ENCODE results near the gene TIMM10.

The TIMM10 gene

DNA sequence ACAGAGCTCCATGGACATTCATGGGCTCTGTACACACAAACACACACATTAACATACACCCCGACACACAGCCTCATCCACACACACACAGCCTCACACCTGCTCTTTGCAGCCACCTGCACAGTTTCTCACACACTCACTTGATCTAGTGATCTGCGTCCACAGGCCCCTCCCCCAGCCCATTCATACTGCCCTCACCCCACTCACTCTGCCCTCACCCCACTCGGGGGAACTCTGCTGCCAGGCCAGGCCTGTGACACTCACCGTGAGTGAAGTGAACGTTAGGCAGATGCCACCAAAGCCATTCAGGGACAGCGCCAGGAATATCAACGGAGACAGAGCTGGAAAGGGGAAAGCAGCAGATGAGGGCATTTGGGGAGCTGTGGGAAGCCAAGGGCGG is 30.0 kb downstream of the TIMM10 start:
- no peak overlapping the region for H3K4me2 ChIP-seq (ENCODE audit: low read length)

DNA sequence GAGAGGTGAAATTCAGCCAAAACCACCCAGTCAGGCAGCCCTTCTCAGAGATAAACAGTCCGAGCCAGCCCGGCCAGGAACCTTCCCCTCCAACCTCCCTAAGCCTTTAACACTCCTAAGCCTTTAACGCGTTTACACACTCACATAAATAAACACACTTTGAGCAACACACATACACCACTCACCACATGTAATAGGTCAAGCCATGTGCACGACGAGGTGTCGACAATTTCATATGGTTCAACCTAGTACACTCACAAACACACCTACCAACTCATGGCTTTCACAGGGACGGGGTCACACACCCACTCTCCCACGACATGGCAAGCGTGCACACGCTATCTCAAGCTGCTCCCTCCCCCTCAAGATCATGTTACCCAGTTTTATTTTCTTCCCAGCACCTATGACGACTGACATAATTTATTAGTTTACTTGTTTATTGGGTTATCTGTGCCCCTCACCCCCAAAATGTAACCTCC is 30.5 kb downstream of the TIMM10 start:
- Histone ChIP-seq H3K9ac (ENCODE audit: low read length) (no peak overlapping the region), H3K36me3 (ENCODE audit: insufficient read depth, low read length) (peaks cover 70% of the 10 kb centered on the region), H3K4me1 (ENCODE audit: insufficient read depth, low read length, severe bottlenecking) (no peaks in the 10 kb centered on the region), H3K27me3 (ENCODE audit: insufficient read depth, low read length) (no peaks in the 10 kb centered on the region), H3K27ac (ENCODE audit: low read depth, low read length, poor library complexity, severe bottlenecking) (no peak overlapping the region), H3K79me2 (ENCODE audit: insufficient read depth, low read length) (no peaks in the 10 kb centered on the region), H3K4me3 (ENCODE audit: low read depth, low read length, poor library complexity, severe bottlenecking) (no peak overlapping the region), H3K9me2 (ENCODE audit: low read depth, low read length) (no peaks in the 10 kb centered on the region), H4K20me1 (ENCODE audit: insufficient read depth, low read length) (no peaks in the 10 kb centered on the region), H3K4me2 (ENCODE audit: low read length) (no peak overlapping the region), H2AFZ (ENCODE audit: low read length) (no peak overlapping the region), H3K9me3 (ENCODE audit: low read length) (no peaks in the 10 kb centered on the region), H3F3A (ENCODE audit: insufficient read depth, low read length) (no peaks in the 10 kb centered on the region)
- TF ChIP-seq EZH2 (IDR thresholded peaks at IDR 0.05; ENCODE audit: borderline replicate concordance, low read length) (no peak), CTCF (IDR thresholded peaks at IDR 0.05; ENCODE audit: low read length) (no peak)

More for the DNA sequence above, 30.0 kb downstream of the TIMM10 start:
- H3K4me1 ChIP-seq (ENCODE audit: insufficient read depth, low read length, severe bottlenecking), result no peaks in the 10 kb centered on the region
- H3K79me2 ChIP-seq (ENCODE audit: insufficient read depth, low read length), result no peaks in the 10 kb centered on the region
- H3K9me2 ChIP-seq (ENCODE audit: low read depth, low read length), result no peaks in the 10 kb centered on the region
- H3K27me3 ChIP-seq (ENCODE audit: insufficient read depth, low read length), result no peaks in the 10 kb centered on the region
- no peaks in the 10 kb centered on the region for H3K9me3 ChIP-seq (ENCODE audit: low read length)
- no peak overlapping the region for H3K27ac ChIP-seq (ENCODE audit: low read depth, low read length, poor library complexity, severe bottlenecking)
- H3F3A ChIP-seq (ENCODE audit: insufficient read depth, low read length), result no peaks in the 10 kb centered on the region
- H2AFZ ChIP-seq (ENCODE audit: low read length), result no peak overlapping the region
- H4K20me1 ChIP-seq (ENCODE audit: insufficient read depth, low read length), result no peaks in the 10 kb centered on the region
- H3K4me3 ChIP-seq (ENCODE audit: low read depth, low read length, poor library complexity, severe bottlenecking), result no peak overlapping the region
- H3K36me3 ChIP-seq (ENCODE audit: insufficient read depth, low read length), result peaks cover 74% of the 10 kb centered on the region
- TF ChIP-seq EZH2 (IDR thresholded peaks at IDR 0.05; ENCODE audit: borderline replicate concordance, low read length) (no peak), CTCF (IDR thresholded peaks at IDR 0.05; ENCODE audit: low read length) (no peak)
- H3K9ac ChIP-seq (ENCODE audit: low read length), result no peak overlapping the region

DNA sequence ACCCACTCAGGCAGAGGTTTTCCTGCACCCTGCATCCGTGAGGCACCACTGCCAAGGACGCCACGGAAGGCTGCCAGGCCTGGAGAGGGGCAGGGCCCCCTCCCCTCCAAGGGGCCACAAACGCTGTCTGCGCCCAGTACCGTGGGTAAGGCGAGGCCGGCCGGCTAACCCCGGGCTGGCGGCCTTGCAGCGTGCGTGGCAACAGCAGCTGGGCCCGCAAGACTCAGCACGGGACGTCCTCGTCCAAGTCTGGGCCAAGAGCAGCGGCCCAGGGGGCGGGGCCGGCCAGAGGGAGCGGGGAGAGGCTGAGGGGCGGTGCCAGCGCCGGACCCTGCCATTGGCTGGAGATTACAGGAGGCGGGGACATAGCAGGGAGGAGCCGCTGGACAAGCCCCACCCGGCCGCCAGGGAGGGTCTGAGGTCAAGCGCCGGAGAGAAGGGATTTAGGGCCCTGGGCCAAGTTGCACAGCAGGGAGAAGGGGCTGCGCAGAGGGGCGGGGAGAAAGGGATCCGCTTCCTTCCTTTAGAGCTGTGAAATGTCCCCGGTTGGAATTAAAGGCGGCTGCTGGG is 31.1 kb downstream of the TIMM10 start:
- Histone ChIP-seq H3F3A (ENCODE audit: insufficient read depth, low read length) (no peaks in the 10 kb centered on the region), H3K9me3 (ENCODE audit: low read length) (no peaks in the 10 kb centered on the region), H3K79me2 (ENCODE audit: insufficient read depth, low read length) (no peaks in the 10 kb centered on the region), H3K9me2 (ENCODE audit: low read depth, low read length) (no peaks in the 10 kb centered on the region), H3K27me3 (ENCODE audit: insufficient read depth, low read length) (no peaks in the 10 kb centered on the region), H4K20me1 (ENCODE audit: insufficient read depth, low read length) (no peaks in the 10 kb centered on the region), H3K9ac (ENCODE audit: low read length) (no peak overlapping the region), H3K27ac (ENCODE audit: low read depth, low read length, poor library complexity, severe bottlenecking) (no peak overlapping the region), H2AFZ (ENCODE audit: low read length) (no peak overlapping the region), H3K4me2 (ENCODE audit: low read length) (no peak overlapping the region), H3K4me3 (ENCODE audit: low read depth, low read length, poor library complexity, severe bottlenecking) (no peak overlapping the region), H3K4me1 (ENCODE audit: insufficient read depth, low read length, severe bottlenecking) (no peaks in the 10 kb centered on the region), H3K36me3 (ENCODE audit: insufficient read depth, low read length) (peaks cover 65% of the 10 kb centered on the region)
- TF ChIP-seq EZH2 (IDR thresholded peaks at IDR 0.05; ENCODE audit: borderline replicate concordance, low read length) (no peak), CTCF (IDR thresholded peaks at IDR 0.05; ENCODE audit: low read length) (no peak)
